Left lung (tissue), 10 donors: Measurements from ENCODE around the gene RPL18A. TPM values are rescaled to one million over a fixed set of nuclear protein-coding genes. Genes with fewer than 3 reads are reported as not detected.

Experiments used
- ATAC-seq: fragments of 200-7000 bp; cut with Tn5 transposase; one replicate; pipeline ENCODE4 v1.9.1; 2020; ENCODE audit warnings: moderate library complexity
- DNase-seq, 4 donors: peaks; one replicate each; pipeline ENCODE4 v3.0.0-alpha.2; 2013 to 2020
- H3K27ac ChIP-seq, 2 donors: fragments of 200-600 bp; sonication (generic) in 1 of 2; one replicate each; pipeline versions ENCODE4 v1.5.0 to v1.8.0; 2020 to 2021
- H3K27me3 ChIP-seq, 2 donors: fragments of 200-600 bp; sonication (generic) in 1 of 2; one replicate each; pipeline versions ENCODE4 v1.5.0 to v1.8.0; 2020 to 2021
- H3K36me3 ChIP-seq, 2 donors: fragments of 200-600 bp; sonication (generic) in 1 of 2; one replicate each; pipeline versions ENCODE4 v1.5.0 to v1.8.0; 2020 to 2021
- H3K4me1 ChIP-seq, 2 donors: fragments of 200-600 bp; one replicate each; pipeline ENCODE4 v1.8.0; 2021
- H3K4me3 ChIP-seq, 2 donors: fragments of 200-600 bp; sonication (generic) in 1 of 2; one replicate each; pipeline versions ENCODE4 v1.5.0 to v1.8.0; 2020 to 2021; ENCODE audit warnings: mild to moderate bottlenecking in 1 of 2
- H3K9me3 ChIP-seq, 2 donors: fragments of 200-600 bp; sonication (generic) in 1 of 2; one replicate each; pipeline versions ENCODE4 v1.5.0 to v1.8.0; 2020 to 2021
- intact Hi-C, 2 donors: fragments of 100-400 bp; cut with DNase I; formaldehyde crosslinking; loops; one replicate each; pipeline versions ENCODE4 v1.11.2 to v1.14.2; 2022
- polyA plus RNA-seq, 6 donors: library from polyadenylated mRNA; unstranded; fragments of 120-200 nt; gene quantifications; one replicate each; pipeline ENCODE4 v1.2.1, GENCODE V29; 2013; ENCODE audit not compliant: insufficient read length in 6 of 6
- total RNA-seq, 2 donors: library from RNA; stranded (reverse); fragmentation: NEBNext Ultra II Directional; extraction: Animal tissue kit (Norgen Biotek cat#: 25700); gene quantifications; one replicate each; pipeline ENCODE4 v1.2.1, GENCODE V29; 2021
- TF ChIP-seq, protein P1 (sequence below), 2 donors: fragments of 200-600 bp; sonication (generic) in 1 of 2; IDR thresholded peaks; one replicate each; pipeline versions ENCODE4 v1.5.0 to v1.8.0; 2021; ENCODE audit warnings: antibody characterized with exemption in 2 of 2
- donor health status: DM: no; HTN: yes; CAD: no.
- donor health status: DM: no; HTN: no; CAD: no.

RPL18A gene
- total and polyA plus RNA-seq, 8 donors = 1,124 to 1,592 (median 1,314) TPM

DNA sequence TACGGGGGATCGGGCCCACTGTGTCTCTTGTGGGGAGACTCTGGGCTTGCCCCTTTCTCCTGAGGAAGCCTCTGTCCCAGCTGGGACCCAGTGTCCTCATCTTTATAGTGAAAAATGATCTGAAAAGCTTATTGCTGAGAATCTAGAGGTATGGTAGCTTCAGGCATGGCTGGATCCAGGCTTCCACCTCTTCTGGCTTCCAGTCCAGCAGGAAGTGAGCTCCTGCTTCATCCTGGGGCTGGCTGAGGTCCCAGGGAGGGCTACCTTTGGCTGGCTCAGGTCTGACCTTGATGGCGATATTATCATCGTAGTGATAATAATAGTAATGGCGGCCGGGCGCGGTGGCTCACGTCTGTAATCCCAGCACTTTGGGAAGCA, 15.0 kb downstream of the RPL18A start:
- Histone ChIP-seq H3K4me1 (peaks cover 0 to 29% of the 10 kb centered on the region in 2 donors), H3K27ac (no peak overlapping the region), H3K27me3 (peaks cover 54 to 62% of the 10 kb centered on the region in 2 donors), H3K4me3 (no peak overlapping the region), H3K36me3 (no peaks in the 10 kb centered on the region), H3K9me3 (no peaks in the 10 kb centered on the region)
- TF ChIP-seq, protein P1, sequence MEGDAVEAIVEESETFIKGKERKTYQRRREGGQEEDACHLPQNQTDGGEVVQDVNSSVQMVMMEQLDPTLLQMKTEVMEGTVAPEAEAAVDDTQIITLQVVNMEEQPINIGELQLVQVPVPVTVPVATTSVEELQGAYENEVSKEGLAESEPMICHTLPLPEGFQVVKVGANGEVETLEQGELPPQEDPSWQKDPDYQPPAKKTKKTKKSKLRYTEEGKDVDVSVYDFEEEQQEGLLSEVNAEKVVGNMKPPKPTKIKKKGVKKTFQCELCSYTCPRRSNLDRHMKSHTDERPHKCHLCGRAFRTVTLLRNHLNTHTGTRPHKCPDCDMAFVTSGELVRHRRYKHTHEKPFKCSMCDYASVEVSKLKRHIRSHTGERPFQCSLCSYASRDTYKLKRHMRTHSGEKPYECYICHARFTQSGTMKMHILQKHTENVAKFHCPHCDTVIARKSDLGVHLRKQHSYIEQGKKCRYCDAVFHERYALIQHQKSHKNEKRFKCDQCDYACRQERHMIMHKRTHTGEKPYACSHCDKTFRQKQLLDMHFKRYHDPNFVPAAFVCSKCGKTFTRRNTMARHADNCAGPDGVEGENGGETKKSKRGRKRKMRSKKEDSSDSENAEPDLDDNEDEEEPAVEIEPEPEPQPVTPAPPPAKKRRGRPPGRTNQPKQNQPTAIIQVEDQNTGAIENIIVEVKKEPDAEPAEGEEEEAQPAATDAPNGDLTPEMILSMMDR (IDR thresholded peaks at IDR 0.05) = no peak
- DNase-seq (no peak), ATAC-seq (no peak)
- intact Hi-C loops = no loop called here

DNA sequence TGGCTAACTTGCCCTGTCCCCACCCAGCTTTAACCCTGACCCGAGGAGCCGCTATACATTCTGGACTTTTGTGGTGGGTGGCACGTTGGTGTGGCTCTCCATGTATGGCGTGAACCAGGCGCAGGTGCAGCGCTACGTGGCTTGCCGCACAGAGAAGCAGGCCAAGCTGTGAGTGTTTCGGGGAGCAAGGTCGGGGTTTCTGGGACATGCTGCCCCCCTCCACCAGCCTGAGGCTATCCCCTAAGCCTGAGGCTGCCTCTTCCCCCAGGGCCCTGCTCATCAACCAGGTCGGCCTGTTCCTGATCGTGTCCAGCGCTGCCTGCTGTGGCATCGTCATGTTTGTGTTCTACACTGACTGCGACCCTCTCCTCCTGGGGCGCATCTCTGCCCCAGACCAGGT, 18.0 kb downstream of the RPL18A start:
- Histone ChIP-seq H3K27ac (no peak overlapping the region), H3K36me3 (no peaks in the 10 kb centered on the region), H3K4me1 (peaks cover 0 to 15% of the 10 kb centered on the region in 2 donors), H3K27me3 (peaks cover 24 to 33% of the 10 kb centered on the region in 2 donors), H3K4me3 (no peak overlapping the region), H3K9me3 (no peaks in the 10 kb centered on the region)
- TF ChIP-seq, protein P1 (IDR thresholded peaks at IDR 0.05) = no peak
- intact Hi-C loops = no loop called here
- no peak for ATAC-seq
- DNase-seq = no peak

DNA sequence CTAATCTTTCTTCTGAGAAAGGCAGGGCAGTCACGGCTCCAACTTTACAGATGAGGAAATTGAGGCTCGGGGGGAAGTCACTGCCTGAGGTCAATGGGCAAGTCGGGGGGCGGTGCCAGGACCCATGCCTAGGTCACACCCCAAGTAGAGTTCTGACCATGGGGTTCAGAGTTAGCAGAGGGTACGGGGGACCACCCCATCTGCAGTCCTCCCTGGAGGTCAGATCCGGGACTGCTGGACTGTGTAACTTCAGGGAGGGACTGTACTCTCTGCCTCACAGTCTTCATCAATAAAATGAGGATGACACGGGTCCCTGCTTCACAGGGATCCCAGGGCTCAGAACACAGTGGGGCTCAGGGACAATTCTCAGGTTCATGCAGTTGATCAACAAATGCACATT, 19.8 kb downstream of the RPL18A start:
- H3K36me3 ChIP-seq = no peaks in the 10 kb centered on the region
- intact Hi-C loops = no loop called here
- no peak overlapping the region for H3K27ac ChIP-seq
- DNase-seq (no peak), ATAC-seq (no peak)
- no peaks in the 10 kb centered on the region for H3K9me3 ChIP-seq
- H3K4me1 ChIP-seq = no peaks in the 10 kb centered on the region
- TF ChIP-seq, protein P1 (IDR thresholded peaks at IDR 0.05) = no peak
- H3K4me3 ChIP-seq = no peak overlapping the region
- H3K27me3 ChIP-seq = peaks cover 7 to 24% of the 10 kb centered on the region in 2 donors

DNA sequence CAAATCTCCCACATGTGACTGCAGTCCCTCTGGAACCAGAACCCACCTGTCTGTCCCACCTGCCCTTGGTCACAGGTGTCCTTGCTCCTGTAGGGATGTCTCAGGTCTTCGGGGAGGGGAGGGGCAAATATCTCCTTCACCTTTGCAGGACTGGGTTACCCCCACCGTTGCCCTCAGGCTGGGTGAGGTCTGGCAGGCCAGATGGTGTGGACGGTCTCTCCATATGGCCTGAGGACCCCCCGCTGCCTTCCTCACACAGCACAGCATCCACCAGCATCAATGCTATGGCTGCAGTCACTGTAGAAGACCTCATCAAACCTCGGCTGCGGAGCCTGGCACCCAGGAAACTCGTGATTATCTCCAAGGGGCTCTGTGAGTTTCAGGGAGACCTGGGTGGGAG, 22.0 kb downstream of the RPL18A start:
- no peak for DNase-seq
- H3K27me3 ChIP-seq = peaks cover 0 to 9% of the 10 kb centered on the region in 2 donors
- intact Hi-C loops = no loop called here
- TF ChIP-seq, protein P1 (IDR thresholded peaks at IDR 0.05) = no peak
- no peak overlapping the region for H3K27ac ChIP-seq
- no peaks in the 10 kb centered on the region for H3K9me3 ChIP-seq
- H3K4me1 ChIP-seq = no peaks in the 10 kb centered on the region
- no peak overlapping the region for H3K4me3 ChIP-seq
- no peaks in the 10 kb centered on the region for H3K36me3 ChIP-seq
- ATAC-seq = no peak

DNA sequence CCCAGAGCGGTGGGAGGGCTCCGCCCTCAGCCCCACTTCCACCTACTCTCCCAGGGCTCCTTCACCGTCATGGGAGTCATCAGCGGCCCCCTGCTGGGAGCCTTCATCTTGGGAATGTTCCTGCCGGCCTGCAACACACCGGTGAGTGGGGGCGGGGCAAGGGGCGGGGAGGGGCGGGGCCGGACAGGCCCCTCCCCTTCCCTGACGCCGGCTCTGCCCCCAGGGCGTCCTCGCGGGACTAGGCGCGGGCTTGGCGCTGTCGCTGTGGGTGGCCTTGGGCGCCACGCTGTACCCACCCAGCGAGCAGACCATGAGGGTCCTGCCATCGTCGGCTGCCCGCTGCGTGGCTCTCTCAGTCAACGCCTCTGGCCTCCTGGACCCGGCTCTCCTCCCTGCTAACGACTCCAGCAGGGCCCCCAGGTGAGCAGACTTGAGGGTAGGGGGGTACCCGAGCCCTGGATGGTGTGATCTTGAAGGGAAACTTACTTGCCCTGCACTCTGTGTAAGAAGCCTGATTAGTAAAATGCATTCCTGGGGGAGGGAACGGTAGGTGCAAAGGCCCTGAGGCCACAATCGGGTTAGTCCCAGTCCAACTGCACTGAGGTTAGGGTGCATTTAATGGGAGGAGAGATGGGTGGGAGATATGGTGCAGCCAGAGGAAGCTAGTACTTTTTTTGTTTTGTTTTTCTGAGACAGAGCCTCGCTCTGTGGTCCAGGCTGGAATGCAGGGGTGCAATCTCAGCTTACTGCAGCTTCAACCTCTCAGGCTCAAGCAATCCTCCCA, 24.1 kb downstream of the RPL18A start:
- TF ChIP-seq, protein P1 (IDR thresholded peaks at IDR 0.05) = no peak
- intact Hi-C loops = no loop called here
- H3K27me3 ChIP-seq = peaks cover 0 to 17% of the 10 kb centered on the region in 2 donors
- no peak for DNase-seq
- no peaks in the 10 kb centered on the region for H3K9me3 ChIP-seq
- H3K27ac ChIP-seq = no peak overlapping the region
- no peak overlapping the region for H3K4me3 ChIP-seq
- H3K4me1 ChIP-seq = no peaks in the 10 kb centered on the region
- no peaks in the 10 kb centered on the region for H3K36me3 ChIP-seq
- no peak for ATAC-seq
